ENCODE data around the gene ISG20. TPM values are rescaled to one million over a fixed set of nuclear protein-coding genes. Genes with fewer than 3 reads are reported as not detected.

ISG20 gene
- total RNA-seq, 1 experiment from 2014 or later: 14.9 TPM

DNA sequence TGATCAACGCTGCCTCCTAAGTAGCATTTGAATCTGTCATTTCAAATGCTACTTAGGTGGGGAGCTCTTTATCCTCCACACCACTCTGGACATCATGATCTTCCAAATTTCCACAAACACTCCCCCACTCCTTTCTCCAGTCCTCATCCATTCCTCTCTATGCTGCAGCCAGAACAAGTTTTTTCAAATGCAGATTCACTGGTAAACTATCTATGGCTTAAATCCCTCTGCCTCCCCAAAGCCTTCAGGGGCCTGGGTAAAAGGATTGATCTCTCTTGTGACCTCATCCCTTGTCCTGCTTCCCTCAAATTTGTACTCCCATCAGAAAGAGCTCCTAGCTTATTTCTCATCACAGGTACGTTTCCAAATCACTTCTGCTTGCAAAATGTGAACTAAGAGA is 19.0 kb upstream of the ISG20 start:
- intact Hi-C loops (cut with micrococcal nuclease; ENCODE audit: unreplicated experiment) (no loop called here), in situ Hi-C loops (cut with HindIII; ENCODE audit: low pct_unique_long_range_greater_than_20kb, low sequenced_read_pairs) (no loop called here)
- H3K27ac ChIP-seq (ENCODE audit: low read length): no peak overlapping the region
- H3K4me1 ChIP-seq (ENCODE audit: control insufficient read depth, insufficient read depth, low read length): peaks cover 20% of the 10 kb centered on the region
- ChIA-PET CTCF (no interaction called here), POLR2A (no interaction called here)
- no peaks in the 10 kb centered on the region for H3K9me3 ChIP-seq (ENCODE audit: control insufficient read depth, insufficient read depth, low read depth, low read length)
- H3K27me3 ChIP-seq (ENCODE audit: control insufficient read depth, insufficient read depth, low read length): no peaks in the 10 kb centered on the region
- H3K36me3 ChIP-seq (ENCODE audit: control insufficient read depth, insufficient read depth, low read length): peaks cover 5% of the 10 kb centered on the region; the same call in 1 of the 2 replicates
- no TSS peak for BruUV-seq (replicated peaks)
- no peak for ATAC-seq
- TF ChIP-seq, protein P1, sequence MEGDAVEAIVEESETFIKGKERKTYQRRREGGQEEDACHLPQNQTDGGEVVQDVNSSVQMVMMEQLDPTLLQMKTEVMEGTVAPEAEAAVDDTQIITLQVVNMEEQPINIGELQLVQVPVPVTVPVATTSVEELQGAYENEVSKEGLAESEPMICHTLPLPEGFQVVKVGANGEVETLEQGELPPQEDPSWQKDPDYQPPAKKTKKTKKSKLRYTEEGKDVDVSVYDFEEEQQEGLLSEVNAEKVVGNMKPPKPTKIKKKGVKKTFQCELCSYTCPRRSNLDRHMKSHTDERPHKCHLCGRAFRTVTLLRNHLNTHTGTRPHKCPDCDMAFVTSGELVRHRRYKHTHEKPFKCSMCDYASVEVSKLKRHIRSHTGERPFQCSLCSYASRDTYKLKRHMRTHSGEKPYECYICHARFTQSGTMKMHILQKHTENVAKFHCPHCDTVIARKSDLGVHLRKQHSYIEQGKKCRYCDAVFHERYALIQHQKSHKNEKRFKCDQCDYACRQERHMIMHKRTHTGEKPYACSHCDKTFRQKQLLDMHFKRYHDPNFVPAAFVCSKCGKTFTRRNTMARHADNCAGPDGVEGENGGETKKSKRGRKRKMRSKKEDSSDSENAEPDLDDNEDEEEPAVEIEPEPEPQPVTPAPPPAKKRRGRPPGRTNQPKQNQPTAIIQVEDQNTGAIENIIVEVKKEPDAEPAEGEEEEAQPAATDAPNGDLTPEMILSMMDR (IDR thresholded peaks at IDR 0.05): no peak
- TF ChIP-seq, protein P2, sequence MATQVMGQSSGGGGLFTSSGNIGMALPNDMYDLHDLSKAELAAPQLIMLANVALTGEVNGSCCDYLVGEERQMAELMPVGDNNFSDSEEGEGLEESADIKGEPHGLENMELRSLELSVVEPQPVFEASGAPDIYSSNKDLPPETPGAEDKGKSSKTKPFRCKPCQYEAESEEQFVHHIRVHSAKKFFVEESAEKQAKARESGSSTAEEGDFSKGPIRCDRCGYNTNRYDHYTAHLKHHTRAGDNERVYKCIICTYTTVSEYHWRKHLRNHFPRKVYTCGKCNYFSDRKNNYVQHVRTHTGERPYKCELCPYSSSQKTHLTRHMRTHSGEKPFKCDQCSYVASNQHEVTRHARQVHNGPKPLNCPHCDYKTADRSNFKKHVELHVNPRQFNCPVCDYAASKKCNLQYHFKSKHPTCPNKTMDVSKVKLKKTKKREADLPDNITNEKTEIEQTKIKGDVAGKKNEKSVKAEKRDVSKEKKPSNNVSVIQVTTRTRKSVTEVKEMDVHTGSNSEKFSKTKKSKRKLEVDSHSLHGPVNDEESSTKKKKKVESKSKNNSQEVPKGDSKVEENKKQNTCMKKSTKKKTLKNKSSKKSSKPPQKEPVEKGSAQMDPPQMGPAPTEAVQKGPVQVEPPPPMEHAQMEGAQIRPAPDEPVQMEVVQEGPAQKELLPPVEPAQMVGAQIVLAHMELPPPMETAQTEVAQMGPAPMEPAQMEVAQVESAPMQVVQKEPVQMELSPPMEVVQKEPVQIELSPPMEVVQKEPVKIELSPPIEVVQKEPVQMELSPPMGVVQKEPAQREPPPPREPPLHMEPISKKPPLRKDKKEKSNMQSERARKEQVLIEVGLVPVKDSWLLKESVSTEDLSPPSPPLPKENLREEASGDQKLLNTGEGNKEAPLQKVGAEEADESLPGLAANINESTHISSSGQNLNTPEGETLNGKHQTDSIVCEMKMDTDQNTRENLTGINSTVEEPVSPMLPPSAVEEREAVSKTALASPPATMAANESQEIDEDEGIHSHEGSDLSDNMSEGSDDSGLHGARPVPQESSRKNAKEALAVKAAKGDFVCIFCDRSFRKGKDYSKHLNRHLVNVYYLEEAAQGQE (IDR thresholded peaks at IDR 0.05; ENCODE audit: insufficient read depth in 1 of 2, low read depth in 2 of 2, low read length in 1 of 2): no peak
- no peak for DNase-seq (ENCODE audit: low read depth, low spot score)
- no peak overlapping the region for H3K4me3 ChIP-seq (ENCODE audit: low read depth in 2 of 2, low read length in 2 of 2)

DNA sequence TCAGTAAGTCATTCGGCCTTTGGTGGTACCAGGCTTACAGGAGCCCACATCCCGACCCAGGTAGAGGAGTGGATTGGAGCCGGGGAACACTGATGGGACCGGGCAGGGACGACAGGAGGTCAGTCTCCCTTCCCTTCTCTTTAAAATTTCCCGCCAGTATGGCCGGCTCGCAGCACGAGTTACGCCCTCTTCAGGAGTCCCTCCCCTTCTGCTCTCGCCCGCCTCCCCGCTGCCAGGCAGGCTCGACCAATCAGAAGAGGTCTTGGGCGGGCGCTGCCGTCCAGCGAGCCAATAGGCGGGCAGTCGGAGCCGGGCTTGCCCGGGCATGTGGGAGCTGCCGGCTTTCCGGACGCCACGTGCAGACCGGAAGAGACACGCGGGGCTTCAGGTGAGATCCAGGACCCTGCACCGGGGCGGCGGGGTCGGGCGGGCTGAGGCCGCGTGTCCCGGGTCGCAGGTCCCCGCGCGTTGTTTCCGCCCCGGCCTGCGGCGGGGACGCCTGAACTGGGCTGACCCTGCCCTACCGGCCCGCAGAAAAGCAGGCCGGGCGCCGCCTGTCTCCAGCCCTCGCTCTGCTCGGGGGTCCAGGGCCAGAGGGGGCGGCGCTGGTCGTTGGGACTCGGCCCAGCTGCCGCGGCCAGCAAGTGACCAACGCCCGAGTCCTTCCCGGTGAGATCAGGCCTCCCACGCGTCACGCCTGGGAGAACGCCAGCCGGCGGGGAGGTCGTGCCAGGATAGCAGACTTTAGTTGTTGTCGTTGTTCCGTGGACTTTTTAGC is 17.6 kb upstream of the ISG20 start, which contains the start of gene AEN:
TSS of gene AEN (plus strand) at position 346 of the 778 bp plus-strand sequence. CDS start 4,870 bp downstream, outside the sequence.
- in situ Hi-C loops (cut with HindIII; ENCODE audit: low pct_unique_long_range_greater_than_20kb, low sequenced_read_pairs): no loop called here
- CTCF ChIA-PET: no interaction called here
- ATAC-seq: peak; percentile 99
- Histone ChIP-seq H3K27me3 (ENCODE audit: control insufficient read depth, insufficient read depth, low read length) (no peaks in the 10 kb centered on the region), H3K4me3 (ENCODE audit: low read depth in 2 of 2, low read length in 2 of 2) (peak within 1 kb of the TSS; percentile 95), H3K9me3 (ENCODE audit: control insufficient read depth, insufficient read depth, low read depth, low read length) (no peaks in the 10 kb centered on the region), H3K27ac (ENCODE audit: low read length) (peak within 1 kb of the TSS; percentile 95), H3K36me3 (ENCODE audit: control insufficient read depth, insufficient read depth, low read length) (peaks cover 8% of the 10 kb centered on the region), H3K4me1 (ENCODE audit: control insufficient read depth, insufficient read depth, low read length) (peaks cover 20% of the 10 kb centered on the region)
- POLR2A ChIA-PET: interaction anchor here (0.6 to 0.8 kb wide), 2 partner anchors 17 to 319 kb away, joined by 4 to 7 read pairs; no protein-coding TSS in a partner anchor
- BruUV-seq (replicated peaks): no TSS peak
- DNase-seq (ENCODE audit: low read depth, low spot score): peak; percentile 86
- peak; percentile 93; the same call in 1 of the 2 replicates for TF ChIP-seq SIN3A (IDR thresholded peaks at IDR 0.05; ENCODE audit: borderline replicate concordance, insufficient read depth, low read depth, low read length)
- TF ChIP-seq POLR2AphosphoS5 (IDR thresholded peaks at IDR 0.05; ENCODE audit: low read depth, low read length): peak; percentile 78
- TF ChIP-seq, protein P2 (IDR thresholded peaks at IDR 0.05; ENCODE audit: insufficient read depth in 1 of 2, low read depth in 2 of 2, low read length in 1 of 2): no peak
- intact Hi-C loops (cut with micrococcal nuclease; ENCODE audit: unreplicated experiment): no loop called here
